ENCODE results near the gene KCTD8. TPM values are rescaled to one million over a fixed set of nuclear protein-coding genes. Genes with fewer than 3 reads are reported as not detected.
"Not testable (repeated sequence)": the region's sequence is repeated elsewhere in the genome, so short reads cannot be mapped to it uniquely, and the experiment has no call there.

The KCTD8 gene
- polyA plus RNA-seq, 3 donors: 2.6 to 4.0 (median 3.9) TPM

GRCh38 chr4:44342800-44343199 lies 105.8 kb downstream of the KCTD8 start:
- no peak for DNase-seq (ENCODE audit: low read depth in 3 of 3, low spot score in 2 of 3)

DNA sequence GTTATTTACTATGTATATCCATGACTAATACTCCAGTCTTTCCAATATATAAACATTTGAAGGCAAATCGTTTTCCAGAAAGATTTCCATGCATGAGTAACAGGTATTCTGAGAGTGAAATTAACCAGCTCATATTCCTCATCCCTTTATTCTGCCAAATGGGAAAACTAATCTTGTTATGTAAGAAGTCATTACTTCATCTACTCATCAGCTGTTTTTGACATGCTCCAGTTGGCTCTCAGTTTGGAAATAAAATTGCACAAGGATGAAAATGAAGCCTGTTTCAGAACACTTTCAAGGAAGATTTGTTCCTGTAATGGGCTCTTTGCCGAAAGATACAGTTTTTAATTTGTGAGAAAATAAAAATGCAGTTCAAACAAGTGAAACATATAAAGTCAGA lies 121.9 kb downstream of the KCTD8 start:
- no peak for DNase-seq (ENCODE audit: low read depth in 3 of 3, low spot score in 2 of 3)

- DNase-seq (ENCODE audit: low read depth in 3 of 3, low spot score in 2 of 3): no peak
Observed at GRCh38 chr4:44320833-44321232, 127.8 kb downstream of the KCTD8 start.

DNA sequence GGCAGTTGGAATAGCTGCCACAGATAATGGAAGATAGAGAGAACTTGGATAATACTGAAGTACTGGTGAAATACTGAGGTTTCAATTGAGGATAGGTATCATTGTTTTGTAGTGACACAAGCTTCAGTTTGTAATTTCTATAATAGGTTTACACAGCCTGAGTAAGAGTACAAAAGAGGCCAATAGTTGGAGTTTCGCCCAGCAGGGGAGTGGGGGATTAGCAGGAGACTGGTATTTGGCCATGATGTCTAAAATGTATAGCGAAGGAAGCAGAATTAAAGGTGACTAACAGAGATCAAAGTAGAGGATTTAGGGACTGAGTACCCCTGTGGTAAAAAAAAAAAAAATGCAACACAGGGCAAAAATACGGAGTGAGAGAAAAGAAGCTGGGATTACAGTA lies 129.5 kb downstream of the KCTD8 start:
- no peak for DNase-seq (ENCODE audit: low read depth in 3 of 3, low spot score in 2 of 3)

DNA sequence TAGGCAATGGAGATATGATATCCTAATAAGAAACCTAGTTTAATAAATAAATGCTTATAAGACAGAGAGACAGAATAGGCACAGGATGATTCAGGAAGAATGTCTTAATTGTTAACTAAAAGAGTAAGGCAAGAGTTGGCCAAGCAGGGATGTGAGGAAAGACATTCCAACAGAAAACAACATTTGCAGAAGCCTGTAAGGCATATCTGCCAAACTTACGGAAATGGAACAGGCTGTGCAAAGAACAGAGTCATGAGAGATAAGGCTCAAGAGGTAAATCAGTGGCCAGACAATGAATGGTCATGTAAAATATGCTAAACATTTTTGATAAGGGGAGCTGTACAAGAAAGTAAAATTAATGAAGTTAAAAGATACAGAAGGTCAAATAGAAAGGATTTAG lies 134.9 kb downstream of the KCTD8 start:
- DNase-seq (ENCODE audit: low read depth in 3 of 3, low spot score in 2 of 3): no peak

- no peak for DNase-seq (ENCODE audit: low read depth in 3 of 3, low spot score in 2 of 3)
Observed at GRCh38 chr4:44287505-44287904, 161.1 kb downstream of the KCTD8 start.

DNA sequence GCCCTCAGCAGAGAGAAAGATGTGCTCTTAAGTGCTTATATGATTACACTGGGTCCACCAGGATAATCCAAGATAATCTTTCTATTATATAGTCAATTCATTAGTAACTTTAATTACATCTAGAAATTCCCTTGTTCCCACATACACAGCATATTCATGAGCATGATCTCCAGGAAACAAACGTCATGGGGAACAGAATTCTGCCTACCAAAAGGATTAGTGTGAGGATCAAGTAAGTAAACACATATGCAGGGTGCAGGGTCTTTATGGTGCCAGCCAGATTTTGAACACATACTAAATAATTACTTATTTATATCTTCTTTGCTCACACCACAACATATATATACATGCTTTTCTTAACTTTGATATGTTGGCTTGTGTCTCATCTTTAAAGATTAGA lies 169.1 kb downstream of the KCTD8 start:
- DNase-seq (ENCODE audit: low read depth in 3 of 3, low spot score in 2 of 3): no peak

- no peak for DNase-seq (ENCODE audit: low read depth in 3 of 3, low spot score in 2 of 3)
Observed at GRCh38 chr4:44279066-44279465, 169.5 kb downstream of the KCTD8 start.

GRCh38 chr4:44257461-44257860 lies 191.1 kb downstream of the KCTD8 start:
- no peak for DNase-seq (ENCODE audit: low read depth in 3 of 3, low spot score in 2 of 3)

DNA sequence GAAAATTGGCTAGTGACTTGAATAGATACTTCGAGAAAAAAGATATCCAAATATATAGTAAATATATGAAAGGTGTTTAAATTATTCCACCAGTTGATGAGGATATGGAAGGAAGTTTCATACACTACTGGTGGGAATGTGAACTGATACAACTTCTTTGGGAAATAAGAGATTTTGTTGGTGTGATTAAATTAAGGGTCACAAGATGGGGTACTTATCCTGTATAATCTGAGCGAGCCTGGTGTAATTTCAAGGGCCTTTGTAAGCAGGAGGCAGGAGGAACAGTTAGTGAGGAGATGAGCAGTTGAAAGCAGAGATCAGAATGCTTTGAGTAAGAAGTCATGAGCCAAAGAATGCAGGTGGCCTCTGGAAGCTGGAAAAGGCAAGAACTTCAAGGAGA lies 192.2 kb downstream of the KCTD8 start:
- no peak for DNase-seq (ENCODE audit: low read depth in 3 of 3, low spot score in 2 of 3)

GRCh38 chr4:44237643-44238042 lies 211.0 kb downstream of the KCTD8 start:
- no peak for DNase-seq (ENCODE audit: low read depth in 3 of 3, low spot score in 2 of 3)

DNA sequence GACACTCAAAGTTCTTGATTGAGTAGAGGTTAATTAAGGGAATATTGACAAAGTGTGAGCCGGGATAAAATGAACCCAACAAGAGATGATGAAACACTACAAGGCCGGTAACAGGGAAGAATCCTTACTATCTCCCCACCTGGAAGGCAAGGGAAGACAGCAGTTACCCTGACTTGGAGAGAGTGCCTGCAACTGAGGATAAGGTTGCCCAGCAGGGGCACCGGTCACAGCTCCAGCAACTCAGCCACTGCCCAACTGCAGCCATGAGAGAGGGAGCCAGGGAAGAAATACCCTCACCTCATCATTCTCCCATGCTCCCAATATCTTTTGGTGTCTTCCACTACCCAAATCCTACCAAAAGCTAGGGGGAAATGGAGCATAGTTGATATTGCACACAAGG lies 212.7 kb downstream of the KCTD8 start:
- DNase-seq (ENCODE audit: low read depth in 3 of 3, low spot score in 2 of 3): no peak

DNA sequence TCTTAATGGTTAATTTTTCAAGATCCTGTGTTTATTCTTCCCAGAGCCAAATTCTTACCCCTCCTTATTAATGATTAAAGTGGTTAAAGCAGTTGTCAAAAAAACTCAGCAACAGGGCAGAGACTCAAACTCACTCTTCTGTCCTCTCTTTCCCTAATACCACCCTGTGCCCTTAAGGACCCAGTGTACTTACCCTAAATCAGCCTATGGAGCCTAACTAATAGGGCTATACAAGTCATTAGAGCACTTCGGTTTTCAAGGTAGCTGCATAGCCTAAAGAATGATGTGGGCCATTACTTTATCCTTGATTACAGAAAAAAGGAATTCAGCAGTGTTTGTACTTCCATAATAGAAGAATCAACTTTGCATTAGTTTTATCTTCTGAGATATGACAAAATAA lies 216.3 kb downstream of the KCTD8 start:
- no peak for DNase-seq (ENCODE audit: low read depth in 3 of 3, low spot score in 2 of 3)

GRCh38 chr4:44231006-44231405 lies 217.6 kb downstream of the KCTD8 start:
- DNase-seq (ENCODE audit: low read depth in 3 of 3, low spot score in 2 of 3): no peak

DNA sequence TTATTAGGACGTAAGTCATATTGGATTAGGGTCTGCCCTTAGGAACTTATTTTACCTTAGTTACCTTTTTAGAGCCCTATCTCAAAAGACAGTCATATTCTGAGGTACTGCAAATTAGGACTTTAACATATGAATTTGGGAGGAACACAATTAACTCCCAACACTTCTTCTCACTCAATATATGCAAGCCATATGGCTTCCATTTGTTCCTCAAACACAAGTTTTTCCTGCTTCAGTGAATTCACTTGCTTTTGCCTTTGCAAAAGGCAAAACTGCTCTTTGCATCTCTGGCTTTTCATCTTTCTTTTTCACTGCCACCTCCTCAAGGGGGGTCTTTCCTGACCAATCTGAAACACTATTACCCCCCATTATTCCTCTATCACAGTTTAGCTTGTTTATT lies 220.3 kb downstream of the KCTD8 start:
- no peak for DNase-seq (ENCODE audit: low read depth in 3 of 3, low spot score in 2 of 3)

DNA sequence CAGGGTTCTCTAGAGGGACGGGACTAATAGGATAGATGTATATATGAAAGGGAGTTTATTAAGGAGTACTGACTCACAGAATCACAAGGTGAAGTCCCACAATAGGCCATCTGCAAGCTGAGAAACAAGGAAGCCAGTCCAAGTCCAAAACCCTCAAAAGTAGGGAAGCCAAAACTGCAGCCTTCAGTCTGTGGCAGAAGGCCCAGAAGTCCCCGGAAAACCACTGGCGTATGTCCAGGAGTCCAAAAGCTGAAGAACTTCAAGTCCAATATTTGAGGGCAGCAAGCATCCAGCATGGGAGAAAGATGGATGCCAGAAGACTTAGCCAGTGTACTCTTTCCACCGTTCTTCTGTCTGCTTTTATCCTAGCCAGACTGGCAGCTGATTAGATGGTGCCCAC lies 227.2 kb downstream of the KCTD8 start:
- DNase-seq (ENCODE audit: low read depth in 3 of 3, low spot score in 2 of 3): no peak

- no peak for DNase-seq (ENCODE audit: low read depth in 3 of 3, low spot score in 2 of 3)
Observed at GRCh38 chr4:44210750-44211149, 237.9 kb downstream of the KCTD8 start.

- no peak for DNase-seq (ENCODE audit: low read depth in 3 of 3, low spot score in 2 of 3)
Observed at GRCh38 chr4:44196796-44197195, 251.8 kb downstream of the KCTD8 start.

DNA sequence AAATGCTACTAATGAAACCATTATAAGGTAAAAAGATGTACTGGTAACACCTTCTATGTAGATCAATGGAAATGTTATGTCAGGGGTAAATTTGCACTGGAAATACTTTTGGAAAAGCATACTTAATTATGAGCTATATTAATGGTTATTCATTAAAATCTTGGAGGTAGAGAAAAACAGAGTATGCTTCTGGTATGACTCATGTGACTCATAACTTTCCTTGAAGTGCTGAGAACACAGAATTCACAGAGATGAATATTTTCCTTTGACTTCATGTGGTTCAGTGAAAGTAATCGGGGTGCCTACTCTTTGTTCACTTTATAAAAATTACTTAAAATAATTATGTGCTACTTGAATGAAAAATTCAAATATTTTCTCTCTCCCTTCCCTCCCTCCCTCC lies 254.2 kb downstream of the KCTD8 start:
- no peak for DNase-seq (ENCODE audit: low read depth in 3 of 3, low spot score in 2 of 3)

GRCh38 chr4:44186850-44187246 lies 261.8 kb downstream of the KCTD8 start:
- DNase-seq (ENCODE audit: low read depth in 3 of 3, low spot score in 2 of 3): no peak

GRCh38 chr4:44186096-44186849 lies 262.3 kb downstream of the KCTD8 start:
- no peak for DNase-seq (ENCODE audit: low read depth in 3 of 3, low spot score in 2 of 3)

- DNase-seq (ENCODE audit: low read depth in 3 of 3, low spot score in 2 of 3): not testable (repeated sequence)
Observed at GRCh38 chr4:44181491-44182349, 266.9 kb downstream of the KCTD8 start.

All from right renal cortex interstitium (tissue), 3 donors.